C1 segment of cervical spinal cord (tissue), 14 donors: ENCODE data around the gene TRIM9.

Source experiments
- DNase-seq, 14 donors: peaks; one replicate each; lab custom pipeline; 2025; lab: John Stamatoyannopoulos, UW

TRIM9 gene

GRCh38 chr14:51094901-51095853 is at the start of gene TRIM9:
Gene TRIM9 (minus strand): TSS chr14:51095105. CDS start chr14:51094939, 166 bp downstream.
- peak; percentile 41 to 98 (median 94) for DNase-seq

DNA sequence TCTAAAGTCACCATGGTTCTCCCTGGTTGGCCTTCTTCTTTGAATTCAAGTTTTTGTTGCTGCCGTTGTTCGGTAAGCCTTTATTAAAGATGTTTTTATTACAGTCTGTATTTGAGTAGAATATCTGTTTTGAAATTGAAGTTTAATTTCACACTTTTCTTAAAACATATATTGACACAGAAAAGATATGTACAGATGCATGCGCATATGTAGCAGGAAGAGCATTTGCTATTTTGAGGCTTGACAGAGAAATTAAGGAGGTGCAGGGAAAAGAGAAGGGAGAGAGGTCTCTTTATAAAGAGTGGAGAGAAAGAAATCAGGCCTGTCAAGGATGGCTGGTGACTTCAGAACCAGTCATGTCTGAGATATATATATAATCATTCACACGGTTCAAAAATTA is 46.0 kb upstream of the TRIM9 start:
- DNase-seq = no peak

GRCh38 chr14:51140338-51140737 is 45.4 kb upstream of the TRIM9 start:
- DNase-seq = no peak

- DNase-seq = no peak
Measured at GRCh38 chr14:51139121-51139681, 44.3 kb upstream of the TRIM9 start.

GRCh38 chr14:51138404-51139103 is 43.6 kb upstream of the TRIM9 start:
- no peak for DNase-seq

GRCh38 chr14:51131516-51131915 is 36.6 kb upstream of the TRIM9 start:
- no peak for DNase-seq

DNA sequence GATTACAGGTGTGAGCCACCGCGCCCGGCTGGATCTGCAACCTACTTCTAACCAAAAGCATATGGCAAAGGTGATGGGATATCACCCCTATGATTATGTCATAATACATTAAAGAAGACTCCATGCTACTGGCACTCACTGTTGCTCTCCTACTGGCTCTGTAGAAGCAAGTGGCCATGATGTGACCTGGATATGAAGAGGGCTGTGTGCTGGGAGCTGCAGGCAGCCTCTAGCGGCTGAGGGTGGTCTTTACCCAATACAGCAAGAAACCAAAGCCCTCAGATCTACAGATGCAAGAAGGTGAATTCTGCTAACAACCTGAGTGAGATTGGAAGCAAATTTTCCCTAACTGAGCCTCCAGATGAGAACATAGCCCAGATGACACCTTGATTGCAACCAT is 34.2 kb upstream of the TRIM9 start:
- no peak for DNase-seq

DNA sequence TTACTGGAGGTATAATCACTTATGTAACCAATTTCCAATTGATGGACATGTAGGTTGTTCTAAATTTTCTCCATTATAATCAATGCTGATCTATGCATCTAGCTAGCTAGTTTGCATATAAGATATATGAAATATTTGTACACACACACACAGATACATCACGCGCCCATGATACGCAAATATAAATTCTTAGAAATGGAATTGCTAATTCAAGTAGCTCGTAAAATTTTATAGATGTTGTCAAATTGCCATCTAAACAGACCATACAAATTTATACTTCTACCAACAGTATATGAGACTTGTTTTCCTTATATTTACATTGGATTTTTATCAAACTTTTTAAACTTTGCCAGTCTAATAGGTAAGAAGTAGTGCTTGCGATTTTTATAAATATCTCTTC is 29.1 kb upstream of the TRIM9 start:
- no peak for DNase-seq

GRCh38 chr14:51121096-51121495 is 26.2 kb upstream of the TRIM9 start:
- DNase-seq = no peak

DNA sequence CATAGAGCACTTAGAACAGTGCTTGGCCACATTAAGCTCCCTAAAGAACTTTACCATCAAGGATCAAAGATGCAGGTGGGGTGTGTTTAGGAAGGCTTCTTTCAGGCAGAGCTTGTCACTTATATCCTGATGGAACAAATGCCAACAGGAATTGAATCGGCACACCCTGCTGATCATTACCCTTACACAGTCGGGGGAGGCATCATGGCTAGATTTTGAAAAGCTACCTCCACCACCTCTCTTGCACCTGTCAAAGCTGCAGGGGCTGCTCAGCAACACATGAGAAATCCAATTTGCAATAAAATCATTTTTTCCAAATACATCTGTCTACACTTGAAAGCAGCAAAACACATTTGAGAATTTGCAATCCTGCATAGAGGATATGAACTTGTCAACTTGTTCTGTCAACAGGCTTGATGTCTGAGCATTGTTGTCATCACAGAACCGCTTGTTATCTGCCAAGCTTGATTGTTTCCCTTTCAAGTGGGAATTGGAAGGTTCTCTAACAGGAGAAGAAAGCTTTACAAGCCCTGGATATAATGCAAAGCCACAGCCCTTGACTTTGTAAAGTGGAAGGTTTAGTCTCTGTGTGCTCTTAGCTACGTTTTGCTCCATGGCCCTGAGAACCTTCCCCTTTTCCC is 24.6 kb upstream of the TRIM9 start:
- no peak for DNase-seq

DNA sequence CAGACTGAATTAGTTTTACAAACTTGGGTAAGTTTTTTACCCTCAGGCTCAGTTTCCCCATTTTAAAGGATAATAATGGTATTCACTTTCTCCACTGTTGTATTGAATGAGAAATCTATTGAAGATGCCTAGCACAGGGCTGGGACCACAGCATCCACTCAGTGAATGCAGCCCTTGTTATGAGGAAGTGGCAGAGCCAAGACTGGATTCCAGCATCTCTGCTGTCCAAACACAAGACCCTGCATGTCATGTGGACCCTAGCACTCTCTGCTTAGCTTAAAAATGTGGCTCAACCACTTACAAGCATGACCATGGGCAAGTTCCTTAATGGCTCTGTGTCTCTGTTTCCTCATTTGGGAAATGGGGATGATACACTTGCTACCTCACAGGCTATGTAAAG is 24.1 kb upstream of the TRIM9 start:
- peak in 10 of 14 donors; percentile 1 to 27 (median 12) for DNase-seq

- no peak for DNase-seq
Measured at GRCh38 chr14:51117593-51117992, 22.7 kb upstream of the TRIM9 start.

DNA sequence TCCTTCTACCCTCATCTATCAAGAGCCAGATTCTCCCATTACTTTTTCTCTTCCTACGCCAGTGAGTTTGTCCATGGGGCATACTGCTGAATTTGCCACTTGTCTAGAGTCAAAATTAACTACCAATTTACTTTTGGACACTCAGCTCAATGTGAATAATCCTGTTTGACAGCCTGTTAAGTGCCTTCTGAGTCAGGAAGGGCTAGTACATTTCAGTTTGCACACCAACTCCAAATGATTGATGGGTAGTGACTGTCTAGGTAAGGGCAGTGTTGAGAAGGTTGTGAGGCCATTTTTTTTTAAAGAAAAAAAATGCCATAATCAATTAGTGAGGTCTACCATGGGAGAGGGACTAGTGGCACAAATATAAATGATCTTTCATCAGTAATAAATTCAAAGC is 21.8 kb upstream of the TRIM9 start:
- no peak for DNase-seq

- DNase-seq = no peak
Measured at GRCh38 chr14:51109651-51110050, 14.7 kb upstream of the TRIM9 start.

DNA sequence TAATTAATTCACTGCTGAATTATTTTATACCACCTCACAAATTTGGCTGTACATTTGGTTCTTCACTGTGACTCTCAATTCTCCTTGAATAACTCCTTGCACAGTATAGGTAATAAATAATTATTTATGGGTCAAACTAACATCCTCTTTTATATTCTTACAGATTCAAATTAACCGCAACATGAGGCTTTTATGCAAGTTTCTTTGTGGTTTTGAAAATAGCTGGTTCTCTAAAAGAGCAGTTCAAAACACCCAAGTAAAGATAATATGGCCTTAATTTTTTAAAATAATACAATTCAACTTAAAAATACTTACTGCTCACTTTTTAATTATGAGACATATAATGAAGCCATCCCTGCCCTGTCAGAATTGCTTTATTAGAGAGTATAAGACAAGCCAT is 12.9 kb upstream of the TRIM9 start:
- no peak for DNase-seq

- no peak for DNase-seq
Measured at GRCh38 chr14:51104467-51104866, 9.6 kb upstream of the TRIM9 start.

DNA sequence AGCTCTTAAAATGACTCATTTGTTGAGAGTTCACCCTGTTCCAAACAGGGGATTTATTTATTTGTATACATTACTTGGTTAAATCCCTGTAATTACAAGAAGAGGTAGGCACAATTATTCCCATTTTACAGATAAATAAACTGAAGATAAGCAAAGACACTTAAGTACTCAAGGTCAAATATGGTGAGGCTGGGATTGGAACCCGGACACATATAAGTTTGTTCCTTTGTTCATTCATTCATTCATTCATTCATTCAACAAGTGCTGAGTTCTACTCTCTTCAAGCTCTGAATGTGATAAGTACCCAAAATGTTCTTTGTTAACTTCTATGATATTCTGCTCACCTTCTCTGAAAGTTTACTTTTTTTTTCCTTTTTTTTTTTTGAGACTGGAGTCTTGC is 2.4 kb upstream of the TRIM9 start:
- no peak for DNase-seq

GRCh38 chr14:51096870-51097269 is 2.0 kb upstream of the TRIM9 start:
- no peak for DNase-seq

DNA sequence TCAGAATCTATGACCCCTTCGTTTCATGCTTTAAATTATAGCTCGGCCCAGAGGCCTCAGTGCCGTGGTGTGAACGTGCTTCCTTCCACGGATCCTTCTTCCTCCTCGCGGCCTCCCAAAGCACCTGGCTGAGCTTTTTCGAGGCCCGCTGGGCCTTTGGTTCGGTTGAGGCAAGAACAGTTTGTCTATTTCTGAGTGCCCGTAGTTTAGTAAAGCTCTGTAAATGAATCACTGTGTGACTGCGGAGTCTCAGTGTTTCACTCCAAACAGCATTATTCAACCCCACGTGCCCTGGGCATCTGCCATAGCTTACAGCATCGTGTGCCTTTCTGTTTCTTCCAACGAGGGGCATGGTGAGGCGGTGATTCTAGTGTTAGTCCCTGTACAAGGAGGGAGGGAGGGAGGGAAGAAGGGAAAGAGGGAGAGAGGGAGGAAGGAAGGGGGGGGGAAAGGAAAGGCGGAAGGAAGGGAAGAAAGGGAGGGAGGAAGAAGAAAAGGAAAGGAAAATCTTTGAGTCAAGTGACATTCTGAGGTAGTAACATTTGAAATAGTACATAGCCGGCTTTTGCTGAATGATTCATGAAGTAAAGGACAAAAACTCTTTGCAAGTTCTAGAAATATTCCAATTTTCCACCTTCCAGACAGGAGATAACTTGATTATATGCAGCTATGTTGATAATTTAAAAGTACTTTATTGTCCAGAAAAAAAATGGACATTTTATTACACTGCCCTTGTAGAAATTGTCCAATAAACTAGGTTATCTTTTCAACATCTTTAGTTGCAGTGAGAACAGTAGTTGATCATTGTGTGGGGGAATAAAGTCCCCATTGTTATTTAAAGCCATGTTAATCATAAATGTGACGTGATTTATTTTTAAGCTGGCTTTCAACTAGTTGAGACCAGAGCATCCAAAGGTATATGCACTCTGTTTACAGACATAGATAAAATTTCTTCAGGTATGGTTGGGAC is 1.2 kb upstream of the TRIM9 start:
- peak in 12 of 14 donors; percentile 59 to 88 (median 75) for DNase-seq

DNA sequence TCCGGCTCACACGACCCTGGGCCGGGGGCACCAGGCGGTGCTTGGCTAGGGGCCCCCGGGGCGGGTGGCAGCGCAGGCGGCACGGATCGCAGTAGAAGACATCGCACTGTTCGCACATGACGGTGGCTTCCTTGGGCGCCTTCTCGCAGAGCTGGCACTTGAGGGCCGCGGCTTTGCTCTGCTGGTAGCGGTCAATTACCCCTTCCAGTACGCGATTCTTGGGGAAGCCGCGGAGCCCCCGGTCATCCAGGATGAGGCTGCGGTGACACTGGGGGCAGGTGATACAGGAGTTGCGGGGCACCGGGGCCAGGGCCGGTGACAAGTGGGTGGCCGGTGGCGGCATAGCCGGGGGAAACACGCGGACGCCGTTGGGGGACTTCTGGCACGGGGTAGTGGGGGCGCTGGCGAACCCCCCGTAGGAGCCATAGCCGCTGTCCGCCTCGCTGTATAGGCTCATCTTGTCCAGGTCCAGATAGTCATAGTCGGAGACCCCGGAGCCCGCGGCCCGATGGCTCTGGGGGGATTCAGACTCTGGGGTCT is 553 bp downstream of the TRIM9 start:
- peak in 7 of 14 donors; percentile 45 to 69 (median 52) for DNase-seq
